Astrocyte (in vitro differentiated cells and primary cell): Measurements from ENCODE around the gene USP22.

Source experiments
- CTCF ChIP-seq: IDR thresholded peaks from 2 replicates; pipeline ENCODE4 v1.5.1; 2011; ENCODE audit warnings: low read depth, mild to moderate bottlenecking, inconsistent platforms, low read length, moderate library complexity; ENCODE audit not compliant: insufficient read depth
- EZH2 ChIP-seq: IDR thresholded peaks from 2 replicates; pipeline ENCODE4 v1.6.1; 2012; ENCODE audit warnings: mild to moderate bottlenecking, low read length, inconsistent platforms; ENCODE audit not compliant: insufficient read depth

GRCh38 chr17:21007646-21008045 is 35.2 kb downstream of the USP22 start:
- TF ChIP-seq CTCF (no peak), EZH2 (no peak)
